ENCODE results near the gene PLD5.
"Not testable (repeated sequence)": the region's sequence is repeated elsewhere in the genome, so short reads cannot be mapped to it uniquely, and the experiment has no call there.

PLD5 gene

GRCh38 chr1:242416657-242417056, 107.8 kb downstream of the PLD5 start:
- no peaks in the 10 kb centered on the region for H3K9me3 ChIP-seq (replicated peaks; ENCODE audit: low read length)
- no peaks in the 10 kb centered on the region for H3K4me1 ChIP-seq (ENCODE audit: control insufficient read depth, insufficient read depth, low read length)
- H3K36me3 ChIP-seq (ENCODE audit: insufficient read depth, low read length): no peaks in the 10 kb centered on the region
- no peaks in the 10 kb centered on the region for H3K27me3 ChIP-seq (ENCODE audit: control insufficient read depth, insufficient read depth, low read length)
- no peak overlapping the region for H3K9ac ChIP-seq (ENCODE audit: low read depth, low read length)
- H3K4me2 ChIP-seq (ENCODE audit: low read length): no peak overlapping the region
- H3K4me3 ChIP-seq (ENCODE audit: low read length): no peak overlapping the region

GRCh38 chr1:242412921-242413320, 111.6 kb downstream of the PLD5 start:
- Histone ChIP-seq H3K4me3 (ENCODE audit: low read length) (no peak overlapping the region), H3K9ac (ENCODE audit: low read depth, low read length) (no peak overlapping the region), H3K4me1 (ENCODE audit: control insufficient read depth, insufficient read depth, low read length) (no peaks in the 10 kb centered on the region), H3K4me2 (ENCODE audit: low read length) (no peak overlapping the region), H3K9me3 (replicated peaks; ENCODE audit: low read length) (no peaks in the 10 kb centered on the region), H3K27me3 (ENCODE audit: control insufficient read depth, insufficient read depth, low read length) (no peaks in the 10 kb centered on the region), H3K36me3 (ENCODE audit: insufficient read depth, low read length) (no peaks in the 10 kb centered on the region)

GRCh38 chr1:242411901-242412300, 112.6 kb downstream of the PLD5 start:
- Histone ChIP-seq H3K9ac (ENCODE audit: low read depth, low read length) (no peak overlapping the region), H3K4me1 (ENCODE audit: control insufficient read depth, insufficient read depth, low read length) (no peaks in the 10 kb centered on the region), H3K4me3 (ENCODE audit: low read length) (no peak overlapping the region), H3K4me2 (ENCODE audit: low read length) (no peak overlapping the region), H3K36me3 (ENCODE audit: insufficient read depth, low read length) (no peaks in the 10 kb centered on the region), H3K27me3 (ENCODE audit: control insufficient read depth, insufficient read depth, low read length) (no peaks in the 10 kb centered on the region), H3K9me3 (replicated peaks; ENCODE audit: low read length) (no peaks in the 10 kb centered on the region)

GRCh38 chr1:242405947-242406346, 118.5 kb downstream of the PLD5 start:
- Histone ChIP-seq H3K4me3 (ENCODE audit: low read length) (no peak overlapping the region), H3K36me3 (ENCODE audit: insufficient read depth, low read length) (no peaks in the 10 kb centered on the region), H3K4me2 (ENCODE audit: low read length) (no peak overlapping the region), H3K4me1 (ENCODE audit: control insufficient read depth, insufficient read depth, low read length) (no peaks in the 10 kb centered on the region), H3K9me3 (replicated peaks; ENCODE audit: low read length) (no peaks in the 10 kb centered on the region), H3K9ac (ENCODE audit: low read depth, low read length) (no peak overlapping the region), H3K27me3 (ENCODE audit: control insufficient read depth, insufficient read depth, low read length) (no peaks in the 10 kb centered on the region)

GRCh38 chr1:242404296-242404695, 120.2 kb downstream of the PLD5 start:
- Histone ChIP-seq H3K4me3 (ENCODE audit: low read length) (no peak overlapping the region), H3K9ac (ENCODE audit: low read depth, low read length) (no peak overlapping the region), H3K36me3 (ENCODE audit: insufficient read depth, low read length) (no peaks in the 10 kb centered on the region), H3K4me1 (ENCODE audit: control insufficient read depth, insufficient read depth, low read length) (no peaks in the 10 kb centered on the region), H3K9me3 (replicated peaks; ENCODE audit: low read length) (no peaks in the 10 kb centered on the region), H3K27me3 (ENCODE audit: control insufficient read depth, insufficient read depth, low read length) (no peaks in the 10 kb centered on the region), H3K4me2 (ENCODE audit: low read length) (no peak overlapping the region)

GRCh38 chr1:242402956-242403355, 121.5 kb downstream of the PLD5 start:
- no peak overlapping the region for H3K4me2 ChIP-seq (ENCODE audit: low read length)
- H3K27me3 ChIP-seq (ENCODE audit: control insufficient read depth, insufficient read depth, low read length): no peaks in the 10 kb centered on the region
- H3K4me3 ChIP-seq (ENCODE audit: low read length): no peak overlapping the region
- H3K36me3 ChIP-seq (ENCODE audit: insufficient read depth, low read length): no peaks in the 10 kb centered on the region
- H3K9ac ChIP-seq (ENCODE audit: low read depth, low read length): no peak overlapping the region
- no peaks in the 10 kb centered on the region for H3K9me3 ChIP-seq (replicated peaks; ENCODE audit: low read length)
- H3K4me1 ChIP-seq (ENCODE audit: control insufficient read depth, insufficient read depth, low read length): no peaks in the 10 kb centered on the region

- no peak overlapping the region for H3K9ac ChIP-seq (ENCODE audit: low read depth, low read length)
- no peak overlapping the region for H3K4me2 ChIP-seq (ENCODE audit: low read length)
- H3K27me3 ChIP-seq (ENCODE audit: control insufficient read depth, insufficient read depth, low read length): no peaks in the 10 kb centered on the region
- H3K4me3 ChIP-seq (ENCODE audit: low read length): no peak overlapping the region
- no peaks in the 10 kb centered on the region for H3K9me3 ChIP-seq (replicated peaks; ENCODE audit: low read length)
- no peaks in the 10 kb centered on the region for H3K4me1 ChIP-seq (ENCODE audit: control insufficient read depth, insufficient read depth, low read length)
- H3K36me3 ChIP-seq (ENCODE audit: insufficient read depth, low read length): no peaks in the 10 kb centered on the region
Observed at GRCh38 chr1:242401937-242402336, 122.6 kb downstream of the PLD5 start.

- H3K4me3 ChIP-seq (ENCODE audit: low read length): no peak overlapping the region
- H3K9ac ChIP-seq (ENCODE audit: low read depth, low read length): no peak overlapping the region
- H3K4me2 ChIP-seq (ENCODE audit: low read length): no peak overlapping the region
- H3K4me1 ChIP-seq (ENCODE audit: control insufficient read depth, insufficient read depth, low read length): no peaks in the 10 kb centered on the region
- H3K36me3 ChIP-seq (ENCODE audit: insufficient read depth, low read length): no peaks in the 10 kb centered on the region
- H3K9me3 ChIP-seq (replicated peaks; ENCODE audit: low read length): no peaks in the 10 kb centered on the region
- no peaks in the 10 kb centered on the region for H3K27me3 ChIP-seq (ENCODE audit: control insufficient read depth, insufficient read depth, low read length)
Observed at GRCh38 chr1:242398351-242398750, 126.1 kb downstream of the PLD5 start.

- Histone ChIP-seq H3K9me3 (replicated peaks; ENCODE audit: low read length) (no peaks in the 10 kb centered on the region), H3K27me3 (ENCODE audit: control insufficient read depth, insufficient read depth, low read length) (no peaks in the 10 kb centered on the region), H3K4me2 (ENCODE audit: low read length) (no peak overlapping the region), H3K9ac (ENCODE audit: low read depth, low read length) (no peak overlapping the region), H3K36me3 (ENCODE audit: insufficient read depth, low read length) (no peaks in the 10 kb centered on the region), H3K4me3 (ENCODE audit: low read length) (no peak overlapping the region), H3K4me1 (ENCODE audit: control insufficient read depth, insufficient read depth, low read length) (no peaks in the 10 kb centered on the region)
Observed at GRCh38 chr1:242391896-242392295, 132.6 kb downstream of the PLD5 start.

GRCh38 chr1:242376121-242376520, 148.4 kb downstream of the PLD5 start:
- H3K4me3 ChIP-seq (ENCODE audit: low read length); H3K27me3 ChIP-seq (ENCODE audit: control insufficient read depth, insufficient read depth, low read length); H3K4me2 ChIP-seq (ENCODE audit: low read length); H3K9me3 ChIP-seq (replicated peaks; ENCODE audit: low read length); H3K9ac ChIP-seq (ENCODE audit: low read depth, low read length); H3K4me1 ChIP-seq (ENCODE audit: control insufficient read depth, insufficient read depth, low read length); H3K36me3 ChIP-seq (ENCODE audit: insufficient read depth, low read length): not testable (repeated sequence)

- H3K27me3 ChIP-seq (ENCODE audit: control insufficient read depth, insufficient read depth, low read length); H3K4me1 ChIP-seq (ENCODE audit: control insufficient read depth, insufficient read depth, low read length); H3K4me3 ChIP-seq (ENCODE audit: low read length); H3K9ac ChIP-seq (ENCODE audit: low read depth, low read length); H3K36me3 ChIP-seq (ENCODE audit: insufficient read depth, low read length); H3K4me2 ChIP-seq (ENCODE audit: low read length); H3K9me3 ChIP-seq (replicated peaks; ENCODE audit: low read length): not testable (repeated sequence)
Observed at GRCh38 chr1:242350446-242350845, 174.1 kb downstream of the PLD5 start.

- Histone ChIP-seq H3K36me3 (ENCODE audit: insufficient read depth, low read length) (no peaks in the 10 kb centered on the region), H3K27me3 (ENCODE audit: control insufficient read depth, insufficient read depth, low read length) (no peaks in the 10 kb centered on the region)
Observed at GRCh38 chr1:242349636-242350035, 174.9 kb downstream of the PLD5 start.

More at GRCh38 chr1:242349636-242350035, 174.9 kb downstream of the PLD5 start:
- no peak overlapping the region for H3K4me3 ChIP-seq (ENCODE audit: low read length)
- no peaks in the 10 kb centered on the region for H3K4me1 ChIP-seq (ENCODE audit: control insufficient read depth, insufficient read depth, low read length)
- no peaks in the 10 kb centered on the region for H3K9me3 ChIP-seq (replicated peaks; ENCODE audit: low read length)
- H3K4me2 ChIP-seq (ENCODE audit: low read length): no peak overlapping the region
- H3K9ac ChIP-seq (ENCODE audit: low read depth, low read length): no peak overlapping the region
